ENCODE results near the gene FZD7.

FZD7 gene

GRCh38 chr2:202033317-202034248, at the start of gene FZD7:
TSS of gene FZD7 (plus strand) at chr2:202033855. CDS start at chr2:202034648, 793 bp downstream.
- DNase-seq = no peak

- no peak for DNase-seq
These were observed 49.3 kb upstream of the FZD7 start for GRCh38 chr2:201984333-201984732.

- DNase-seq = no peak
These were observed 48.7 kb upstream of the FZD7 start for GRCh38 chr2:201984800-201985525.

GRCh38 chr2:201985728-201986462, 47.8 kb upstream of the FZD7 start:
- DNase-seq = no peak

GRCh38 chr2:201986463-201986735, 47.3 kb upstream of the FZD7 start:
- DNase-seq = no peak

- DNase-seq = no peak
These were observed 46.2 kb upstream of the FZD7 start for GRCh38 chr2:201987426-201987825.

GRCh38 chr2:201990069-201990468, 43.6 kb upstream of the FZD7 start:
- DNase-seq = no peak

- no peak for DNase-seq
These were observed 40.7 kb upstream of the FZD7 start for GRCh38 chr2:201992960-201993359.

GRCh38 chr2:201994973-201995638, 38.5 kb upstream of the FZD7 start:
- DNase-seq = no peak

GRCh38 chr2:201996006-201996405, 37.6 kb upstream of the FZD7 start:
- no peak for DNase-seq

GRCh38 chr2:201996679-201997314, 36.9 kb upstream of the FZD7 start:
- DNase-seq = no peak

GRCh38 chr2:201999279-201999678, 34.4 kb upstream of the FZD7 start:
- no peak for DNase-seq

- no peak for DNase-seq
These were observed 31.8 kb upstream of the FZD7 start for GRCh38 chr2:202001826-202002225.

- DNase-seq = no peak
These were observed 31.3 kb upstream of the FZD7 start for GRCh38 chr2:202002381-202002780.

GRCh38 chr2:202005272-202005887, 28.3 kb upstream of the FZD7 start:
- no peak for DNase-seq

- no peak for DNase-seq
These were observed 27.4 kb upstream of the FZD7 start for GRCh38 chr2:202006301-202006700.

- DNase-seq = no peak
These were observed 26.4 kb upstream of the FZD7 start for GRCh38 chr2:202007015-202007982.

- no peak for DNase-seq
These were observed 25.7 kb upstream of the FZD7 start for GRCh38 chr2:202007983-202008354.

- no peak for DNase-seq
These were observed 24.6 kb upstream of the FZD7 start for GRCh38 chr2:202009019-202009481.

- no peak for DNase-seq
These were observed 24.1 kb upstream of the FZD7 start for GRCh38 chr2:202009581-202009980.

GRCh38 chr2:202014318-202014717, 19.3 kb upstream of the FZD7 start:
- no peak for DNase-seq
